Common myeloid progenitor, CD34-positive (primary cell): ENCODE data around the gene NEK11.
A peak's percentile ranks its signal among the peaks of the same experiment; 100 is the strongest.
"Not testable (repeated sequence)": the region's sequence is repeated elsewhere in the genome, so short reads cannot be mapped to it uniquely, and the experiment has no call there.

ENCODE experiments used
- CTCF ChIA-PET: fragments of 350-600 bp; sonication (Branson Sonifier 250); formaldehyde crosslinking; loops from one replicate; lab custom pipeline; 2021; ENCODE audit warnings: antibody characterized with exemption; lab: Charles Lee
- POLR2A ChIA-PET: fragments of 350-600 bp; sonication (Branson Sonifier 250); formaldehyde crosslinking; loops from one replicate; lab custom pipeline; 2021; ENCODE audit warnings: antibody characterized with exemption; lab: Charles Lee
- DNase-seq, 3 donors: peaks; one replicate each; pipeline versions ENCODE4 v3.0.0 to v3.0.0-alpha.2; 2013
- H3K27ac ChIP-seq, 2 experiments: 1 replicate in 1 of 2; 2 replicates in 1 of 2; pipeline ENCODE4 v1.7.0; 2013; ENCODE audit warnings: inconsistent platforms in 2 of 2, low read length in 2 of 2, mild to moderate bottlenecking in 2 of 2, low read depth in 1 of 2, moderate library complexity in 1 of 2; ENCODE audit not compliant: severe bottlenecking in 2 of 2, insufficient read depth in 1 of 2, poor library complexity in 1 of 2
- H3K27me3 ChIP-seq, 5 experiments: replicated peaks in 2 of 5; 1 replicate in 3 of 5; 2 replicates in 2 of 5; pipeline versions ENCODE4 v1.6.1 to v1.7.0; 2013; ENCODE audit warnings: low read length in 4 of 5, mild to moderate bottlenecking in 2 of 5, moderate library complexity in 2 of 5, inconsistent platforms in 1 of 5; ENCODE audit not compliant: insufficient read depth in 5 of 5, control insufficient read depth in 4 of 5
- H3K36me3 ChIP-seq, 4 experiments: 1 replicate in 2 of 4; 2 replicates in 2 of 4; pipeline versions ENCODE4 v1.6.1 to v1.7.0; 2013; ENCODE audit warnings: low read length in 3 of 4, control low read depth in 1 of 4, mild to moderate bottlenecking in 1 of 4; ENCODE audit not compliant: control insufficient read depth in 4 of 4, insufficient read depth in 4 of 4
- H3K4me1 ChIP-seq, 4 experiments: 1 replicate in 3 of 4; 2 replicates in 1 of 4; pipeline versions ENCODE4 v1.6.1 to v1.7.1; 2013; ENCODE audit warnings: low read length in 3 of 4, mild to moderate bottlenecking in 3 of 4, control low read depth in 1 of 4, inconsistent platforms in 1 of 4, moderate library complexity in 1 of 4; ENCODE audit not compliant: control insufficient read depth in 4 of 4, insufficient read depth in 4 of 4; ENCODE audit errors: control extremely low read depth in 1 of 4
- H3K4me3 ChIP-seq, 7 experiments: 1 replicate in 4 of 7; 2 replicates in 3 of 7; pipeline versions ENCODE4 v1.5.1 to v1.7.0; 2013; ENCODE audit warnings: mild to moderate bottlenecking in 7 of 7, low read length in 6 of 7, moderate library complexity in 6 of 7, inconsistent platforms in 2 of 7, low read depth in 2 of 7, control low read depth in 1 of 7; ENCODE audit not compliant: insufficient read depth in 4 of 7, control insufficient read depth in 1 of 7; ENCODE audit errors: extremely low read depth in 1 of 7
- H3K9me3 ChIP-seq, 5 experiments: 1 replicate in 4 of 5; 2 replicates in 1 of 5; pipeline versions ENCODE4 v1.6.1 to v1.7.1; 2013; ENCODE audit warnings: low read length in 4 of 5, mild to moderate bottlenecking in 2 of 5, inconsistent platforms in 1 of 5, low read depth in 1 of 5, moderate library complexity in 1 of 5; ENCODE audit not compliant: control insufficient read depth in 4 of 5, insufficient read depth in 2 of 5; ENCODE audit errors: control extremely low read depth in 1 of 5
- WGBS: methylation state at CpG from one replicate; pipeline ENCODE4 v1.1.5; 2013; ENCODE audit not compliant: insufficient coverage; 5-methylcytosine and 5-hydroxymethylcytosine counted together

Gene NEK11

GRCh38 chr3:131331456-131332085, 304.9 kb downstream of the NEK11 start:
- H3K4me1 ChIP-seq, H3K9me3 ChIP-seq, H3K36me3 ChIP-seq, CTCF ChIA-PET, POLR2A ChIA-PET, H3K27me3 ChIP-seq, H3K4me3 ChIP-seq, H3K27ac ChIP-seq: not testable (repeated sequence)
- 93% methylated on average over 14 of the region's 27 CpGs for WGBS
- DNase-seq = peak in 1 of 3 donors; percentile 2

GRCh38 chr3:131338948-131339640, 312.4 kb downstream of the NEK11 start:
- CTCF ChIA-PET = interaction anchor here (0.6 to 1.5 kb wide), 2 partner anchors 13 to 31 kb away, joined by 3 to 8 read pairs; no protein-coding TSS in a partner anchor

GRCh38 chr3:131341761-131342160, 315.1 kb downstream of the NEK11 start:
- 100% methylated on average over 2 of the region's 2 CpGs for WGBS

More at GRCh38 chr3:131338948-131339640, 312.4 kb downstream of the NEK11 start:
- no peaks in the 10 kb centered on the region for H3K27me3 ChIP-seq
- H3K4me1 ChIP-seq = no peaks in the 10 kb centered on the region
- no peak overlapping the region for H3K4me3 ChIP-seq
- no peak for DNase-seq
- no CpG with 5 or more reads among the region's 3 CpGs for WGBS
- POLR2A ChIA-PET = no interaction called here
- no peaks in the 10 kb centered on the region for H3K36me3 ChIP-seq
- peaks cover 0 to 14% (median 4%) of the 10 kb centered on the region in 5 experiments for H3K9me3 ChIP-seq
- no peak overlapping the region for H3K27ac ChIP-seq

GRCh38 chr3:131348911-131349310, 322.2 kb downstream of the NEK11 start:
- ChIA-PET POLR2A (no interaction called here), CTCF (no interaction called here)
- no peaks in the 10 kb centered on the region for H3K27me3 ChIP-seq
- H3K4me1 ChIP-seq = peaks cover 0 to 4% (median 0%) of the 10 kb centered on the region in 4 experiments
- no peak for DNase-seq
- no CpG with 5 or more reads among the region's 2 CpGs for WGBS
- no peaks in the 10 kb centered on the region for H3K36me3 ChIP-seq
- peaks cover 0 to 3% (median 0%) of the 10 kb centered on the region in 5 experiments for H3K9me3 ChIP-seq
- H3K4me3 ChIP-seq = no peak overlapping the region
- H3K27ac ChIP-seq = no peak overlapping the region

More at GRCh38 chr3:131341761-131342160, 315.1 kb downstream of the NEK11 start:
- POLR2A ChIA-PET = no interaction called here
- H3K36me3 ChIP-seq = no peaks in the 10 kb centered on the region
- no peak overlapping the region for H3K27ac ChIP-seq
- H3K4me3 ChIP-seq = no peak overlapping the region
- CTCF ChIA-PET = interaction anchor here (0.5 kb wide), 1 partner anchor 132 kb away, joined by 3 read pairs; no protein-coding TSS in a partner anchor
- H3K4me1 ChIP-seq = no peaks in the 10 kb centered on the region
- no peaks in the 10 kb centered on the region for H3K27me3 ChIP-seq
- H3K9me3 ChIP-seq = peaks cover 0 to 17% (median 6%) of the 10 kb centered on the region in 5 experiments
- DNase-seq = no peak

- peaks cover 0 to 3% (median 0%) of the 10 kb centered on the region in 5 experiments for H3K9me3 ChIP-seq
- DNase-seq = no peak
- H3K4me1 ChIP-seq = peaks cover 0 to 6% (median 0%) of the 10 kb centered on the region in 4 experiments
- WGBS = 96% methylated on average over 4 of the region's 5 CpGs
- no peak overlapping the region for H3K27ac ChIP-seq
- ChIA-PET CTCF (no interaction called here), POLR2A (no interaction called here)
- no peaks in the 10 kb centered on the region for H3K36me3 ChIP-seq
- no peak overlapping the region for H3K4me3 ChIP-seq
- H3K27me3 ChIP-seq = no peaks in the 10 kb centered on the region
Measured at GRCh38 chr3:131349454-131349853, 322.8 kb downstream of the NEK11 start.

GRCh38 chr3:131349946-131350347, 323.3 kb downstream of the NEK11 start:
- ChIA-PET POLR2A (no interaction called here), CTCF (no interaction called here)
- WGBS = 96% methylated on average over 4 of the region's 4 CpGs
- Histone ChIP-seq H3K36me3 (no peaks in the 10 kb centered on the region), H3K27me3 (no peaks in the 10 kb centered on the region), H3K4me3 (no peak overlapping the region), H3K27ac (no peak overlapping the region), H3K4me1 (peaks cover 0 to 6% (median 0%) of the 10 kb centered on the region in 4 experiments), H3K9me3 (no peaks in the 10 kb centered on the region)
- no peak for DNase-seq

- H3K36me3 ChIP-seq = no peaks in the 10 kb centered on the region
- H3K27ac ChIP-seq = no peak overlapping the region
- no peak for DNase-seq
- ChIA-PET CTCF (no interaction called here), POLR2A (no interaction called here)
- H3K4me3 ChIP-seq = no peak overlapping the region
- WGBS = no CpG with 5 or more reads among the region's 1 CpG
- H3K4me1 ChIP-seq = peaks cover 0 to 6% (median 0%) of the 10 kb centered on the region in 4 experiments
- H3K9me3 ChIP-seq = no peaks in the 10 kb centered on the region
- H3K27me3 ChIP-seq = no peaks in the 10 kb centered on the region
Measured at GRCh38 chr3:131350506-131350905, 323.8 kb downstream of the NEK11 start.
